ENCODE results near the gene UNC13A.

DNA sequence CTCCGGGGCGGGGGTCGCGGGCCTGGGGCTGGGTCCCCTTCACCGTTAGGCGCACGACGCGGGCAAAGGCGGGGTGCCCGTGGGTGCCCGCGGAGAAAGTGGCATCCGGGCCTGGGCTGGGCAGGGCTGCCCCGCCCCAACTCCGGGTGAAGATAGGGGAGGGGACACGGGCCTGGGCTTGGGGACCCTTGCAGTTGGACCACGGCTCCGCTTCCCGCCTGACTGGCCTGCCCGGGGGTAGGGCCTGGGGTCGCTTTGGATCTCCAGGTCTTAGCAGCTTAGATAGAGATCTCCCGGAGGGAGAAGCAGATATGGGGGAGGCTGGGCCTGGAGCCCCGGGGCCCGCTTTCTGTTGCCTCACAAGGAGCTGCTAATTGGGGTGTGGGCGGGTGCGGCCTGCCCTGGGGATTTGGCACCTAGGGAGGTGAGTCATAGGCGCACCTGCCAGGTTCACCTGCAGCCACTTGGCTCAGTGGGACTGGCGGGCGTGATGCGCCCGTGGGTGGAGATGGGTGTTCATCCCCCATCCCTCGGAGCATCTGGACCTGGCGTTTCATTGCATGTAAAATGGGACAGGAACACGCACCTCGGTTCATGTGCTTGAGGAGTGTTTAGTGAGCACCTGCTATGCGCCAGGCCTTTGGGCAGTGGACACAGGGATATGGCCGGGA is 31.7 kb upstream of the UNC13A start:
- TF ChIP-seq, protein P1, sequence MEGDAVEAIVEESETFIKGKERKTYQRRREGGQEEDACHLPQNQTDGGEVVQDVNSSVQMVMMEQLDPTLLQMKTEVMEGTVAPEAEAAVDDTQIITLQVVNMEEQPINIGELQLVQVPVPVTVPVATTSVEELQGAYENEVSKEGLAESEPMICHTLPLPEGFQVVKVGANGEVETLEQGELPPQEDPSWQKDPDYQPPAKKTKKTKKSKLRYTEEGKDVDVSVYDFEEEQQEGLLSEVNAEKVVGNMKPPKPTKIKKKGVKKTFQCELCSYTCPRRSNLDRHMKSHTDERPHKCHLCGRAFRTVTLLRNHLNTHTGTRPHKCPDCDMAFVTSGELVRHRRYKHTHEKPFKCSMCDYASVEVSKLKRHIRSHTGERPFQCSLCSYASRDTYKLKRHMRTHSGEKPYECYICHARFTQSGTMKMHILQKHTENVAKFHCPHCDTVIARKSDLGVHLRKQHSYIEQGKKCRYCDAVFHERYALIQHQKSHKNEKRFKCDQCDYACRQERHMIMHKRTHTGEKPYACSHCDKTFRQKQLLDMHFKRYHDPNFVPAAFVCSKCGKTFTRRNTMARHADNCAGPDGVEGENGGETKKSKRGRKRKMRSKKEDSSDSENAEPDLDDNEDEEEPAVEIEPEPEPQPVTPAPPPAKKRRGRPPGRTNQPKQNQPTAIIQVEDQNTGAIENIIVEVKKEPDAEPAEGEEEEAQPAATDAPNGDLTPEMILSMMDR (IDR thresholded peaks at IDR 0.05), result no peak
- TF ChIP-seq POLR2A (IDR thresholded peaks at IDR 0.05), result no peak

All from heart left ventricle (tissue), 13 donors.